Activated T-helper 1 cell treated with anti-CD3 and anti-CD28 coated beads, Interleukin-12 subunit alpha, Interleukin-12 subunit beta, Interleukin-2, Interleukin-4 antibody, amounts not matched to agents 30 ng/mL and 10 ng/mL and 1 ng/mL, durations not matched to agents 14 hours and 24 hours and 36 hours (primary cell): Measurements from ENCODE around the gene ACSS1. TPM values are rescaled to one million over a fixed set of nuclear protein-coding genes. Genes with fewer than 3 reads are reported as not detected.
A peak's percentile ranks its signal among the peaks of the same experiment; 100 is the strongest.

ENCODE experiments used
- DNase-seq: peaks from one replicate; pipeline ENCODE4 v3.0.0; 2021; ENCODE audit warnings: low spot score
- H3K27ac Mint-ChIP-seq: one replicate; pipeline ENCODE4 v1.8.0; 2021; ENCODE audit warnings: mild to moderate bottlenecking, mixed read lengths
- H3K27me3 Mint-ChIP-seq: one replicate; pipeline ENCODE4 v1.8.0; 2022; ENCODE audit warnings: mild to moderate bottlenecking, moderate library complexity, mixed read lengths; ENCODE audit not compliant: insufficient read depth
- H3K36me3 Mint-ChIP-seq: one replicate; pipeline ENCODE4 v1.8.0; 2021; ENCODE audit warnings: low read depth, mixed read lengths
- H3K4me1 Mint-ChIP-seq: one replicate; pipeline ENCODE4 v1.8.0; 2021; ENCODE audit warnings: low read depth, mixed read lengths
- H3K4me3 Mint-ChIP-seq: one replicate; pipeline ENCODE4 v1.8.0; 2021; ENCODE audit warnings: mild to moderate bottlenecking, moderate library complexity, mixed read lengths
- H3K9me3 Mint-ChIP-seq: one replicate; pipeline ENCODE4 v1.8.0; 2021; ENCODE audit warnings: mixed read lengths
- intact Hi-C: fragments of 100-400 bp; cut with micrococcal nuclease; formaldehyde crosslinking; loops from one replicate; pipeline ENCODE4 v1.15.1; 2024
- total RNA-seq: library from RNA; stranded (reverse); gene quantifications from 2 replicates; pipeline ENCODE4 v1.2.3, GENCODE V29; 2022

Gene ACSS1
- total RNA-seq = 11.7 and 12.7 TPM in 2 replicates

DNA sequence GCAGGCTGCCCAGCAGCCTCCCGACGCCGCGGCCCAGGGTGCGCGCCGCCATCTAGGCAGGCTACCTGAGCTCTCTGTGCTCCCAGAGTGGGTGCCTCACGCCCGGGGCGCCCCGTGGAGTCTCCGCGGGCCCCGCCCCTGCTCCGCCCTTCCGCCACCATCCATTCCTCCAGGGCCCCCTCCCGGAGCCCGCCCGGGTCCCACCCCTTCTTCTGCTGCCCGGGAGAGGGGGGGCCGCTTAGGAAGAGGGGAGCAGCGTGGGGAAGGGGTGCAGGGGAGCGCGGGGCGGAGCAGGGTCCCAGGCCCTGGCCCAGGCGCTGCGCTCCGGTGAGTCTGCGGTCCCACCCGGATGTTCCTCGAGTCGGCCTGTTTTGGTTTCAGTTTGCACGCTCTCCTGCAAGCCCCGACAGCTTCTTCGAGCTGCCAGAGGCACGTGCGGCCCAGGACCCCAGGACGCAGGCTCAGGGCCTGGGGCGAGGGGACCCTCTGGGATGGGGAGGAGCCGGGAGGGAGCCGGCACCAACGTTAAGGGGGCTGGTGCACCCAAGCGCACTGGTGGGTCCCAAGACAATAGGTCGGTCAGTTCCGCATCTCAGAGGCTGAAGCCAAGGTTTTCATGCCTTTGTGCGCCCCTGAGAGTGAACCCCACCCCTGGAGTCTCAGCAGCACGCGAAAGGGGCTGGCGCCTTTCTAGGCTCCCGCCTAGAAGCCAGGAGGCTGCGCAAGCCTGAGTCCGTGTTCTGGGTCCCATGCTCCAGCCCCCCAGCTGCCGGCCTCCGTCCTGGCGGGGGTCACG, at the start of gene ACSS1:
ACSS1 (minus strand) TSS at position 89 of the 796 bp plus-strand sequence; CDS start at position 52, 37 bp downstream.
- Mint-ChIP-seq H3K4me1 (peaks cover 32% of the 10 kb centered on the region), H3K27ac (peak within 1 kb of the TSS; percentile 84), H3K4me3 (peak within 1 kb of the TSS; percentile 78), H3K9me3 (no peaks in the 10 kb centered on the region), H3K36me3 (peaks cover 8% of the 10 kb centered on the region), H3K27me3 (peaks cover 49% of the 10 kb centered on the region)
- DNase-seq = peak; percentile 74
- intact Hi-C loops = loop anchor here (1.0 to 5.0 kb wide), 6 partner anchors 126 to 567 kb away; partner anchors contain the start of genes ABHD12, GINS1, NANP and NINL

DNA sequence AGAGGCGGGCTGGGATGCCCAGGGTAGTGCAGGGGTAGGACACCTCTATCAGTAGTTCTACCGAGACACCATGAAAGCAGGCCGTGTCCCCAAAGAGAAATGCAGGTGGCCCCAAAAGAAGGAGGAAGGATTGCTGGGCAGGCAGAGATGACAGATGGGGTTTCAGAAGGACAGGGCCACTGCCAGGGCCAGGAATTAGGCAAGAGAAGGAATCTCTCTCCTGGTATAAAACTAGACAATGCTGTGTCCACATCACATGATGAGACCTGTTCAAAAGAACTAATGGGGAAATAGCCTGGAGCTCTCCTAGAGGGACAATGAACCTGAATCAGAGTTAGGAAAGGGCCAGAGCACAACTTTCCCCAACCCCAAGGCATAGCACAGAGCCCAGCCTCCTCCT, 45.6 kb upstream of the ACSS1 start:
- H3K4me3 Mint-ChIP-seq = no peak overlapping the region
- DNase-seq = no peak
- H3K36me3 Mint-ChIP-seq = no peaks in the 10 kb centered on the region
- peaks cover 17% of the 10 kb centered on the region for H3K27me3 Mint-ChIP-seq
- peaks cover 7% of the 10 kb centered on the region for H3K4me1 Mint-ChIP-seq
- intact Hi-C loops = no loop called here
- H3K27ac Mint-ChIP-seq = no peak overlapping the region
- H3K9me3 Mint-ChIP-seq = no peaks in the 10 kb centered on the region

DNA sequence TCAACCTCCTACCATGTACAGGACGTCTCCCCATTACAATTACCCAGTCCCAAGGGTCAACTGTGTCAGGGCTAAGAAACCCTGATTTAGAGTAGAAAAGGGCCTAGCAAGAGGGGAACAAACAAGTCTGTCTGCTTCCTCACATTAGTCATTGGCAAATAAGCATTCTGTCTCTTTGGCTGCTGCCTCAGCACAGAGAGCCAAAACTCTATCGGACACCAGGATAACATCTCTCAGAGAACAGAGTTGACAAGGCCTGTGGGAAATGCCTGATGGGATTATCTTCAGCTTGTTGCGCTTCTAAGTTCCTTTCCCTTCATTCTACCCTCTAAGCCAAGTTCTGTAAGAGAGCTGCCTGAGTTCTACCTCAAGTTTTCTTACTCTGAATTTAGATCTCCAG, 43.0 kb upstream of the ACSS1 start:
- no peak overlapping the region for H3K4me3 Mint-ChIP-seq
- H3K27me3 Mint-ChIP-seq = peaks cover 13% of the 10 kb centered on the region
- no peak overlapping the region for H3K27ac Mint-ChIP-seq
- peaks cover 7% of the 10 kb centered on the region for H3K4me1 Mint-ChIP-seq
- H3K36me3 Mint-ChIP-seq = no peaks in the 10 kb centered on the region
- DNase-seq = no peak
- intact Hi-C loops = no loop called here
- no peaks in the 10 kb centered on the region for H3K9me3 Mint-ChIP-seq

DNA sequence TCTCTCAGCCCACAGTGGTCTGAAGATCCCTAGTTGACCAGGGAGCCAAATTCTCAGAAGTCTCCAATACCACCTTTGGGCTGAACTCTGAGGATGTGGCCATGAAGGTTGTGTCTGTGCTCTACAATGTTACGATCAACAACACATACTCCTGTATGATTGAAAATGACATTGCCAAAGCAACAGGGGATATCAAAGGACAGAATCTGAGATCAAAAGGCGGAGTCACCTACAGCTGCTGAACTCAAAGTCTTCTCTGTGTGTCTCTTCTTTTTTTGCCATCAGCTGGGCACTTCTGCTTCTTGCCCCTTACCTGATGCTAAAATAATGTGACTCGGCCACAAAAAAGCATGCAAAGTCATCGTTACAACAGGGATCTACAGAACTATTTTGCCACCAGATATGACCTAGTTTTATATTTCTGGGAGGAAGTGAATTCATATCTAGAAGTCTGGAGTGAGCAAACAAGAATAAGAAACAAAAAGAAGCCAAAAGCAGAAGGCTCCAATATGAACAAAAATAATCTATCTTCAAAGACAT, 41.7 kb upstream of the ACSS1 start:
- H3K36me3 Mint-ChIP-seq = no peaks in the 10 kb centered on the region
- intact Hi-C loops = no loop called here
- peaks cover 7% of the 10 kb centered on the region for H3K4me1 Mint-ChIP-seq
- H3K9me3 Mint-ChIP-seq = no peaks in the 10 kb centered on the region
- H3K4me3 Mint-ChIP-seq = no peak overlapping the region
- H3K27me3 Mint-ChIP-seq = peaks cover 22% of the 10 kb centered on the region
- DNase-seq = no peak
- H3K27ac Mint-ChIP-seq = no peak overlapping the region

DNA sequence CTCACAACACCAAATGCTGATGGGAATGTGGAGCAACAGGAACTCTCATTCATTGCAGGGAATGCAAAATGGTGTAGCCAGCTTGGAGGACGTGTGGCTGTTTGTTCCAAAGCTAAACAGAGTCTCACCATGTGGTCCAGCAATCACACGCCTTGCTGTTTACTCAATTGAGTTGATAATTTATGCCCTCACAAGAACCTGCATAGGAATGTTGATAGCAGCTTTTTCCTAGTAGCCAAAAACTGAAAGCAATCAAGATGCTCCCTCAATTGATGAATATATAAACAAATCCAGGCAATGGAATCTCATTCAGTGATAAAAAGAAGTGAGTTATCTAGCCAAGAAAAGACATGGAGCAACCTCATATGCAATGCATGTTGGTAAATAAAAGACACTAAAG, 39.6 kb upstream of the ACSS1 start:
- H3K4me1 Mint-ChIP-seq = peaks cover 7% of the 10 kb centered on the region
- no peak overlapping the region for H3K4me3 Mint-ChIP-seq
- no peak for DNase-seq
- H3K27ac Mint-ChIP-seq = no peak overlapping the region
- intact Hi-C loops = no loop called here
- H3K9me3 Mint-ChIP-seq = no peaks in the 10 kb centered on the region
- peaks cover 26% of the 10 kb centered on the region for H3K27me3 Mint-ChIP-seq
- no peaks in the 10 kb centered on the region for H3K36me3 Mint-ChIP-seq

DNA sequence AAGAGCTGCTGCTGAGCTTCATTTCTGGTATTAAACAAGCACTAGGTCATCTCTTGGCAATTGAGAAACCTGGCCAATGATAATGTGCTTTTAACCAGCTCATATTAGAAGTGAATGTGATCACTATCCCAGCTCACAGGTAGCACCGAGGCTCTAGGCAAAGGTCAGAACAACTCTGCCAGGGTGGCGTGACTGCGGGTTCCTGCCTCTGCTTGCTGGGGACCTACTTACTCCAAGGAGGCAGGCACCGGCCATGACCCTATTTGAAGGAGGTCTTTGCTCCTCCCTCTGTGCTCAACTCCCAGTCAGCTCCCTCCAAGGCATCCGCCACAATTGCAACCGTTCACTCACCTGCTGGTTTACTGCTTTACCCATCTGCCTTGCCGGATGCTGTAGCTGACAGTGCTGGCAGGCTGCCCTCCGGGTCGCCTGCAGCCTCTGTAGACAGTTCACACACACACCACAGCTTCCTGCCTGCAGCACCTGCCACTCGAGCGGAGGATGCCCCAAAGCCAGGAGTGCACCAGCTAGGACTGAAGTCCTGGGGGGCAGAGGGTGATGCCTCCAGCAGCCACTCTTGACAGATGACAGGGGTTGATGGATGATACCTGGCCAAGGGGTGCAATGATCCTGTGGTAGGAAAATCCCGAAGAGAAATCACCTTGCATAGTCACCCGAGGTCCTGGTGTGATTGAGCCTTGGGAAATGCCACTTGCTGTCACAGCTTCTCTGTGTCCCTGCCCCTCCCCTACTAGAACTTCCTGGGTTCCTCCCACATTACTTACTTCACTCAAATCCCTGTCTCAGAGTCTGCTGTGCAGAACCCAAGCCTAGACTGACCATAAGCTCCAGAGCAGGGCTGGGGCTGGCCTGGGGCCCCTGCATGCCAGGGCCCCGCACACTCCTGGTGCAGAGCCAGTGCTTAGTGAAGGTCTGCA, 32.8 kb upstream of the ACSS1 start:
- Mint-ChIP-seq H3K4me1 (peaks cover 14% of the 10 kb centered on the region), H3K4me3 (no peak overlapping the region), H3K9me3 (no peaks in the 10 kb centered on the region)

DNA sequence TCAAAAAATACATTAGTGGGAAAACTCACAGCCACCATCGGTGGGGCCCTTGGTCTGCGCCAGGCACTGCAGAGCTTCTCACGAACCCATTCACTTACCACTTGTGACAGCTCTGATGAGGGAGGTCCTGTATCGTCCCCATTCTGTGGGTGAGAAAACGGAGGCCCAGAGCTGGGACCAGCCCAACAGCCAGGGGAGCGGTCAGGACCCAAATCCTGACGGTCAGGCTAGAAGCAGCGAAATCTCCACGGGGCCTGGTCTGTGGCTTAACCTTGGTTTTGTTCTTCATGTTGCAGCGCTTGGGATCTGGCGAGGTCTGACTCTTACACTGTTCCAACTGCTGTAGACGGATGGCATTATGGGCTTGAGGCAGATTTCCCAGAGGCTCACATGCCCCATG, 31.7 kb upstream of the ACSS1 start:
- Mint-ChIP-seq H3K9me3 (no peaks in the 10 kb centered on the region), H3K27me3 (peaks cover 32% of the 10 kb centered on the region)
- no peak for DNase-seq

More for the DNA sequence above, 32.8 kb upstream of the ACSS1 start:
- no peaks in the 10 kb centered on the region for H3K36me3 Mint-ChIP-seq
- DNase-seq = peak; percentile 46
- intact Hi-C loops = no loop called here
- H3K27me3 Mint-ChIP-seq = peaks cover 29% of the 10 kb centered on the region
- no peak overlapping the region for H3K27ac Mint-ChIP-seq

DNA sequence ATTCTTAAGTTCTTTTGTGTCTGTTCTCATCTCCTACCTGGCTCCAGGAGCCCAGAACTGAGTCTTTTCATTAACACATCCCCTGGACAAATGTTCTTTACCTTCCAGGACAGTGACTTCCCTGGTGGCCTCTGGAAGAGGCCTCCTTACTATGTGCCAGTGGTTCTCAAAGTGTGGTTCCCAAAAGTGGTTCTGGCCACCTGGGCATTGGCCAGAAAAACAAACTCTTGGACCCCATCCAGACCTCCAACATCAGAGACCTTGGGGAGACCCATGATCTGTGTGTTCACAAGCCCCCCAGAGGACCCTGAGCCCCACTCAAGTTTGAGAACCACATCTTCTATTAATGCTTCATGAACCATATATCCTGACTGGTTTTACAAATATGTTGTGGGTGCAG, 31.2 kb upstream of the ACSS1 start:
- Mint-ChIP-seq H3K4me1 (peaks cover 15% of the 10 kb centered on the region), H3K27me3 (peaks cover 33% of the 10 kb centered on the region), H3K4me3 (no peak overlapping the region), H3K9me3 (no peaks in the 10 kb centered on the region), H3K36me3 (no peaks in the 10 kb centered on the region), H3K27ac (no peak overlapping the region)
- intact Hi-C loops = no loop called here
- no peak for DNase-seq

More for the DNA sequence above, 31.7 kb upstream of the ACSS1 start:
- intact Hi-C loops = no loop called here
- Mint-ChIP-seq H3K27ac (no peak overlapping the region), H3K4me1 (peaks cover 14% of the 10 kb centered on the region), H3K36me3 (no peaks in the 10 kb centered on the region), H3K4me3 (no peak overlapping the region)

DNA sequence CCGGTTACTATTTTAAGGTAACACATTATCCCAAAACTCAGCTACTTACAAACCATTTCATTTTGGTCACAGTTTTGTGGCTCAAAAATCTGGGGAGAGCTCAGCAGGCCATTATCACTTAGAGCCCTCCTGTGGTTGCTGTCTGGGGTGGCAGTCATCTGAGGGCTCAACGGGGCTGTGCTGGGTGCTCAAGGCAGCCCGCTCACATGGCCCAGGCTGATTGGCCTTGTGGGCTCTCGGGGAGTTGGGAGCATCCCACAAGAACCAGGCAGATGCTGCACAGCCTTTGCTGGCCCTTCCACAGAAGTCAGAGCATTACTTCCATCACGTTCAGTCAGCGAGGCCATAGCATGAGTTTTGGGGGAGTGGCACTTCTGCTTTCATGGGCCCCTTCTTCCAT, 30.3 kb upstream of the ACSS1 start:
- H3K4me1 Mint-ChIP-seq = peaks cover 23% of the 10 kb centered on the region
- peaks cover 40% of the 10 kb centered on the region for H3K27me3 Mint-ChIP-seq
- intact Hi-C loops = no loop called here
- H3K27ac Mint-ChIP-seq = no peak overlapping the region
- H3K9me3 Mint-ChIP-seq = no peaks in the 10 kb centered on the region
- no peaks in the 10 kb centered on the region for H3K36me3 Mint-ChIP-seq
- no peak overlapping the region for H3K4me3 Mint-ChIP-seq
- no peak for DNase-seq

DNA sequence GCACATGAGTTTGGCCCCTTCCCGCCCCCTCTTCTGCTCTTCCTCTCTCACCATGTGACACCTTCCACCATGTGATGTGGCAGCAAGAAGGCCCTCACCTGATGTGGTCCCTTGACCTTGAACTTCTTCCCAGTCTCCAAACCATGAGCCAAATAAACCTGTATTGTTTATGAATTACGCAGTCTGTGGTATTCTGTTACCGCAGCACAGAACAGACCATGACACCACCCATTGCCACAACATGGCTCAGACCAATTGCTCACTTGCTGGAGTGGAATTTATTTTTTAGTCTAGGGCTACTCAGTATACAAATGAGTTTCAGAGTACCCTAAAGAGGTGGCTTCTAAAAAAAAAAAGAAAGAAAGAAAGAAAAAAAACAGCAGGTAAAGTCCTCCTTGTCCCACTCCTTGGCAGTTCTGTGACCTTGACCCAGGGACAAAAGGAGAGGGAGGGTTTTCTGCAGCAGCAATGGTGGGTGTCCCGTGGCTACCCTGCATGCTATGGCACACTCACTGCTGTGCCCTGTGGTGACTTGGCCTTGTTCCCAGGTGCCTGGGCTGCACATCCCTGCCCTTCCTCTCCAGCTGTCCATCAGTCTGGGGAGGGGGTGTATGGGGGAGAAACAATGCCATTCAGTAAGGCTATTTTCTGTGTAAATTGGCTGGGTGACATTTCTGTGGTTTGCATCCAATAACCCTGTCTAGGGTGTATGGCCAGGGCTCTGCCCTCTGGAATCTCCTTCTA, 29.4 kb upstream of the ACSS1 start:
- intact Hi-C loops = no loop called here
- Mint-ChIP-seq H3K4me3 (no peak overlapping the region), H3K4me1 (peaks cover 23% of the 10 kb centered on the region)

DNA sequence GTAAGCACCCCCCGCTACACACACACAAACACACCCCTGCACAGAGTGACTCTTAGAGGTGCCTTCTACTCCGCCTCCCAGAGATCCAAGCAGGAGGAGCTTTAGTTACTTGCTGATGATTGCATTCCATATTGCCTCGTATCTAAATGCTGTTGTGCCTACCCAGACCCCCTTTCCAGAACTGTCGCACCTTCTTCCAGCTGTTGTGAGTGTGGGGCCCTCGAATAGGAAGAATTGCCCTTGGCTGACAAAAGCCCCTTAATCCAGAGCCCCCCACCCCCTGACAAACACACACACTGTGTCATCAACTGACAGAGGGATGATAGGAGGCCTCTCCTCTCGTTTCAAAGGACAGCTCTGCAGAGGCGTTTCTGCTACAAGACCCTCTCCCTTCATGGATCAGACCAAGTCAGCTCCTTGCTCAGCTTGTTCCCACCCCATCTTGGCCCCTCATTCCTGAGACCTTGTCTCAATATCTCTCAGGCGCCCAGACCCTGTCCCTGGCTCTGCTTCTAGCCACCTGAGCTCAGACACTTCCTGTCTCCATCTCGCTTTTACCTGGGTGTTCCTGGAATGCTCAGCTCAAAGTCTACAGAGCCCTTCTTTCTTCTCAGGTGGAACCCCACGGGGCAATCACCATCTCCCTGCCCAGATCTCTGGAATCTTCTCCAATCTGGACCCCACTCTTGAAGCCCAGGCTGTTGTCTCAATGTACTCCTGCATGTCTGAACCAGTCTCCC, 28.0 kb upstream of the ACSS1 start:
- DNase-seq = no peak
- intact Hi-C loops = no loop called here
- peaks cover 55% of the 10 kb centered on the region for H3K27me3 Mint-ChIP-seq
- H3K4me1 Mint-ChIP-seq = peaks cover 18% of the 10 kb centered on the region
- no peaks in the 10 kb centered on the region for H3K9me3 Mint-ChIP-seq
- no peaks in the 10 kb centered on the region for H3K36me3 Mint-ChIP-seq
- no peak overlapping the region for H3K4me3 Mint-ChIP-seq
- no peak overlapping the region for H3K27ac Mint-ChIP-seq

More for the DNA sequence above, 29.4 kb upstream of the ACSS1 start:
- Mint-ChIP-seq H3K9me3 (no peaks in the 10 kb centered on the region), H3K27ac (no peak overlapping the region), H3K27me3 (peaks cover 47% of the 10 kb centered on the region), H3K36me3 (no peaks in the 10 kb centered on the region)
- DNase-seq = no peak
